ENCODE results near the gene TLCD5. TPM values are rescaled to one million over a fixed set of nuclear protein-coding genes. Genes with fewer than 3 reads are reported as not detected.
A peak's percentile ranks its signal among the peaks of the same experiment; 100 is the strongest.

TLCD5 gene
- total RNA-seq, 2 experiments from 2014 or later, result 1.0 to 1.6 TPM

DNA sequence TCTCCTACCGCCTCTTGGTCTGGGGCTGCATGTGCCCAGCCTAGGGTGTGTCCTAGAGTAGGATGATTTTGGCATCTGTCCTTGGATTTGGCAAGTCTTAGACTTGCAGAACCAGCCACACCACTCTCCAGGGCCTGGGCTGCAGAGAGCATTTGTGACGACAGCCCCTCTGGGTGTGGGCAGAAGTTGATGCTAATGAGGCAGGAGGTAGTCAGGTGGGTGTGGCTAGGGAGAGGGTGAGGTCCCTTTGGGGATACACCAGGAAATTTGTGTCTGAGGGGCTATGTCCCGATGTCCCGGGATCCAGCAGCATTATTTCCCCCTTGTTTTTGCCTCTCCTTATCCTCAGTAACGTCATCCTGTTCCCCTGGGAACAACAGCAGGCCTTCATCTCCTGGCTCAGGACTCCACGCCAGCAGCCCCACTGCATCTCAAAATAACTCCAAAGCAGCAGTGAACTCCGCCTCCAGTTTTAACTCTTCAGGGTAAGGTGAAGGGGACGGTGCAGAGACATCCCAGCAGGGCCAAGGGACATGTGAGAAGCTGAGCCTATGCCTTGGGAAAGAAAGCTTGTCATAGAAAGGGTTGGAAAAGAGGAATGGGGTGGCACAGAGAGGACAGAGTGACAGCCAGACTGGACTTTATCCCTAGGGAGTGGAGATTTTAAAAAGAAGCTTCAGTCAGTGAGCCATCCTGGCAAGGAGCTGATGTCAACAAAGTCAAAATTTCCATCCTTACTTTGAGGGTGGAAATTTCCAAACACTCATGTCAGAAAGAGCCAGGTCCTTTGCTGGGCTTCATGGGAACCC, 8.0 kb upstream of the TLCD5 start:
- Mint-ChIP-seq H3K27me3 (peaks cover 26% of the 10 kb centered on the region), H3K9me3 (no peaks in the 10 kb centered on the region), H3K4me1 (ENCODE audit: low read depth) (no peaks in the 10 kb centered on the region), H3K27ac (no peak overlapping the region), H3K4me3 (no peak overlapping the region), H3K36me3 (no peaks in the 10 kb centered on the region)
- intact Hi-C loops (cut with micrococcal nuclease), result no loop called here
- DNase-seq, result no peak
- CTCF ChIA-PET, result interaction anchor here (1.3 to 2.4 kb wide), 3 partner anchors 13 to 18 kb away, joined by 3 to 11 read pairs (median 3); no protein-coding TSS in a partner anchor
- POLR2A ChIA-PET, result no interaction called here

DNA sequence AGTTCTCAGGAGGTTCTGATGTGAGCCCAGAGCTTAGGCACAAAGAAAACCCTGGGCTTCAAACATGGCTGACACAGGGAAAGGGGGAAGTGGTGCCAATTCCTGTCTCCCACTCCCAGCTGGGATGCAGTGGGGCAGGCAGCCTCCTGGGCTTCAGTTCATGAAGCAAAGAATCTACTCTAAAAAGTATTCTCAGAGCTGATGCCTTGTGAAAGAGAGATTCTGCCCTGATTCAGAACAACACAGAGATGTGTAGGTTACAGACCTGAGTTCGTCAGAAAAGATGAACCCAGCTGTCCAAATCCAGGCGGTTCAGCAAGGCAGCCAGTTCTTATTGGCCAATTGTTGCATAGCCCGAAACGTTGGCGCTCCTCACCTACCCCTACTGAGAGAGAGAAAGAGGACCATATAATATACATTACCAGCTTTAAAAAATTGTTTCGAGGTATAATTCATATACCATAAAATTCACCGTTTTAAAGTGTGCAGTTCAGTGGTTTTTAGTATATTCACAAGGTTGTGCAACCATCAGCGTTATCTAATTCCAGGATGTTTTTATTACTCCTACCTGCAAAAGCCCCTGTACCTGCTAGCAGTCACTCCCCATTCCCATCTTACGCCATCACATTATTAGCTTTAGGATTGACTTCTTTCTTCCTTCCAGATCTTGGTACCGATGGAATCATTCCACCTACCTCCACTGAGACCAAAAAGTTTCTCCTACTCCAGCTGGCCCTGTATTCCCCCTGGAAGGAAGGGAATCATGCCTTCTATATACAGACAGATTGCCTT, 7.2 kb upstream of the TLCD5 start:
- Mint-ChIP-seq H3K4me1 (ENCODE audit: low read depth) (no peaks in the 10 kb centered on the region), H3K4me3 (no peak overlapping the region), H3K36me3 (no peaks in the 10 kb centered on the region), H3K9me3 (no peaks in the 10 kb centered on the region), H3K27ac (no peak overlapping the region), H3K27me3 (peaks cover 29% of the 10 kb centered on the region)
- no peak for DNase-seq
- POLR2A ChIA-PET, result no interaction called here
- intact Hi-C loops (cut with micrococcal nuclease), result no loop called here
- CTCF ChIA-PET, result interaction anchor here (1.3 to 2.4 kb wide), 3 partner anchors 14 to 17 kb away, joined by 3 to 11 read pairs (median 3); no protein-coding TSS in a partner anchor

DNA sequence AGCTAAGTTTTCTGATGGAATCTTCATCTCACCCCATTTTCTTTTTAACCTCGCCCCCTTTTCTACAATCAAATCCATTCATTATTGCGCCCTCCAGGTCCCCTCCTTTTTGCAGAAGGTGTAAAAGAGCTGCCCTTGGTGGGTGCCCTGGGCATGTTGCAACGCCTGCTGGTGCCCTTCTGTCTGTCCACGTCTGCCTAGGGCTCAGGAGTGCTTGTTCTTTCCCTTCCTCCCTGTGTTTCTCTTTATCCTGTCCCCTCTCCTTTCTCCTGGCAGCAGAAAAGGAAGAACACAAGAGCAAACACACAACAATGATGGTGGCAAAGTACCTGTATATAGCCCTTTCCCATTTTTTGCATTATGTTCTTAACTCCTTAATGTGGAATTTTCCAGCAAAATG, 6.2 kb upstream of the TLCD5 start:
- CTCF ChIA-PET, result no interaction called here
- intact Hi-C loops (cut with micrococcal nuclease), result no loop called here
- POLR2A ChIA-PET, result no interaction called here

DNA sequence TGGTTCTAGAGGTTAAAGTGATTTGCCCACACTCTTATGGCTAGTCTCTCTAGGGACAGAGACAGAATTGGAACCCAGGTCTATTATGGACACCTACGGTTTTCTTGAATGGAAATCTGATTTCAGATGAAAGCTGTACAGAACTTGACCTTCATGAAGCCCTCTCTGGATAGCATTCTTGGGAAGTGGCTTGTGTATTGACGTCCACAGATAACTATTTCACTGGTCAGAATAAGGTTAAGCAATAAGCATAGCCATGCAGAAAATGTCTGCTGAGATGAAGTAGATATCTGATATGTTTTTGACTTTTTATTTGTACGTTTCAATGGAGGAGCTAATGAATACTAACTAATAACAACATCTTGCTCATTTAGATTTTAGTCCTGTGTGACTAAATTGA, 1.1 kb downstream of the TLCD5 start:
- peaks cover 38% of the 10 kb centered on the region for H3K27me3 Mint-ChIP-seq
- H3K36me3 Mint-ChIP-seq, result no peaks in the 10 kb centered on the region
- H3K4me3 Mint-ChIP-seq, result peak overlapping the region; percentile 68
- ChIA-PET POLR2A (no interaction called here), CTCF (interaction anchor here (1.0 to 1.2 kb wide), 2 partner anchors 9 to 13 kb away, joined by 5 read pairs; no protein-coding TSS in a partner anchor)
- H3K9me3 Mint-ChIP-seq, result no peaks in the 10 kb centered on the region
- intact Hi-C loops (cut with micrococcal nuclease), result no loop called here
- H3K4me1 Mint-ChIP-seq (ENCODE audit: low read depth), result peaks cover 19% of the 10 kb centered on the region
- DNase-seq, result no peak
- no peak overlapping the region for H3K27ac Mint-ChIP-seq

More for the DNA sequence above, 6.2 kb upstream of the TLCD5 start:
- H3K4me1 Mint-ChIP-seq (ENCODE audit: low read depth), result no peaks in the 10 kb centered on the region
- no peak for DNase-seq
- H3K27me3 Mint-ChIP-seq, result peaks cover 33% of the 10 kb centered on the region
- no peaks in the 10 kb centered on the region for H3K36me3 Mint-ChIP-seq
- no peak overlapping the region for H3K27ac Mint-ChIP-seq
- no peak overlapping the region for H3K4me3 Mint-ChIP-seq
- no peaks in the 10 kb centered on the region for H3K9me3 Mint-ChIP-seq

DNA sequence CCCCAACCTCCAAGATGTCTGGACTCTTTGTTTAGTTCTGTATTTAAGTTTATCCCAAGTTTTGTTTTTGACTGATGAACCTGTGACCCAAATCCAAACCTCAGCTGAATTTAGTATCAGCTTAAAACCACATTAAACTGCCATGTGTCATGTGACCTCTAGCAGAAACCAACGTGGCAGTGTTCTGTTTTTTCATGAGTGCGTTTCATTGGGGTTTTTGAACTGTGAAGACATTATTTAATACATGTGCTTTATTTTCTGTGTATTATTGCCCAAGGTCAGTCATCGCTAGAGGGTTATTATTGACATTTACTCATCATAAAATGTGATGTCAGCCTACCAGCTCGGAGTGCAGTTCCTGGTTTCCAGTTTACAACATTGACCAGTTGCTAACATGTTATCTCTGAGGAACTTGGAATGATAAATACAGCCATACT, 1.8 kb downstream of the TLCD5 start:
- ChIA-PET CTCF (interaction anchor here (1.0 to 1.2 kb wide), 2 partner anchors 8 to 13 kb away, joined by 5 read pairs; no protein-coding TSS in a partner anchor), POLR2A (no interaction called here)
- no peak overlapping the region for H3K27ac Mint-ChIP-seq
- no peaks in the 10 kb centered on the region for H3K36me3 Mint-ChIP-seq
- no peak for DNase-seq
- no peaks in the 10 kb centered on the region for H3K9me3 Mint-ChIP-seq
- intact Hi-C loops (cut with micrococcal nuclease), result no loop called here
- no peak overlapping the region for H3K4me3 Mint-ChIP-seq
- peaks cover 19% of the 10 kb centered on the region for H3K4me1 Mint-ChIP-seq (ENCODE audit: low read depth)
- H3K27me3 Mint-ChIP-seq, result peaks cover 40% of the 10 kb centered on the region

DNA sequence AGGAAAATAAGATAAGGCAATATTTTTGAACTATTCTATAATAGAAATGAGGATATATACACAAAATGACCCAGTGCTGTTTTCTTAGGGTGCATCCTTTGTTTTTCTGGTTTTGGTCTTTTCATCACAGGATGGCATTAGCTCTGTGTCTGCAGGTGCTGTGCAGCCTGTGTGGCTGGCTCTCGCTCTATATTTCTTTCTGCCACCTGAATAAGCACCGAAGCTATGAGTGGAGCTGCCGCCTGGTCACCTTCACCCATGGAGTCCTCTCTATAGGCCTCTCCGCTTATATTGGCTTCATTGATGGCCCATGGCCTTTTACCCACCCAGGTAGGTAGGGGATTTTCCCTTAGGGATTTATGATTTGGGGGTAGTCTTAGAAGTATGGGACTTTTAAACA, 2.2 kb downstream of the TLCD5 start:
- Mint-ChIP-seq H3K27me3 (peaks cover 37% of the 10 kb centered on the region), H3K9me3 (no peaks in the 10 kb centered on the region), H3K27ac (no peak overlapping the region), H3K4me1 (ENCODE audit: low read depth) (peaks cover 19% of the 10 kb centered on the region), H3K36me3 (no peaks in the 10 kb centered on the region), H3K4me3 (no peak overlapping the region)
- no peak for DNase-seq
- POLR2A ChIA-PET, result no interaction called here
- CTCF ChIA-PET, result interaction anchor here (1.2 kb wide), 1 partner anchor 12 kb away, joined by 5 read pairs; no protein-coding TSS in a partner anchor
- intact Hi-C loops (cut with micrococcal nuclease), result no loop called here

DNA sequence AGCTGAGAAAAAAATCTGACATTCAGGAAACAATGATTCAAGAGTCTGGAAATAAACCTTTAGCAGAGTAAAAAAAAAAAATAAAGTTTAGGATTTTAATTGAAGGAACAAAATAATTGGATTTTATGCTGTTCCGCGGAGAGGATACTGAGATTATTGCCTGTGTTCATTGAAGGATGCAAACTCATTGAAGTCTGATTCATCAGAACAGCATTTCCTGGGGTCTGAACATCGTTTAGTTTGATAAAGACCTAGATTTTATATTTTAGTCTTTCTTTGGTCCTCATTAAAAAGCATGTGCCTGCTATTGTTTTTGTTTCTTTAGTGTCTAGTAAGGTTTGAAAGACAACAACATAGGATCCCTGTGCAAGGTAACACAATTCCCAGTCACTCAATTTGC, 4.5 kb downstream of the TLCD5 start:
- no peak overlapping the region for H3K4me3 Mint-ChIP-seq
- H3K4me1 Mint-ChIP-seq (ENCODE audit: low read depth), result peaks cover 19% of the 10 kb centered on the region
- no peak for DNase-seq
- H3K27ac Mint-ChIP-seq, result no peak overlapping the region
- no peaks in the 10 kb centered on the region for H3K9me3 Mint-ChIP-seq
- intact Hi-C loops (cut with micrococcal nuclease), result no loop called here
- no peaks in the 10 kb centered on the region for H3K36me3 Mint-ChIP-seq
- H3K27me3 Mint-ChIP-seq, result peaks cover 28% of the 10 kb centered on the region
- CTCF ChIA-PET, result no interaction called here
- POLR2A ChIA-PET, result no interaction called here

DNA sequence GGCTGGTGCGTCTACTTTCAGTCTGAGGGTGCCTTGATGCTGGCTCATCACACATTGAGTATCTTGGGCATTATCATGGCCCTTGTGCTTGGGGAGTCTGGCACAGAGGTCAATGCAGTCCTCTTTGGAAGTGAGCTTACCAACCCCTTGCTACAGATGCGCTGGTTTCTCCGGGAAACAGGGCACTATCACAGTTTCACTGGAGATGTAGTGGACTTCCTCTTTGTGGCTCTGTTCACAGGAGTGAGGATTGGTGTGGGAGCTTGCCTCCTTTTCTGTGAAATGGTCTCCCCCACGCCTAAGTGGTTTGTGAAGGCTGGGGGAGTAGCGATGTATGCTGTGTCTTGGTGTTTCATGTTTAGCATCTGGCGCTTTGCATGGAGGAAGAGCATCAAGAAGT, 4.9 kb downstream of the TLCD5 start:
- Mint-ChIP-seq H3K27ac (no peak overlapping the region), H3K4me1 (ENCODE audit: low read depth) (peaks cover 18% of the 10 kb centered on the region), H3K27me3 (peaks cover 26% of the 10 kb centered on the region), H3K4me3 (no peak overlapping the region), H3K36me3 (no peaks in the 10 kb centered on the region), H3K9me3 (no peaks in the 10 kb centered on the region)
- intact Hi-C loops (cut with micrococcal nuclease), result loop anchor here (10.0 kb wide), 3 partner anchors 175 to 865 kb away; no protein-coding TSS in a partner anchor
- no peak for DNase-seq
- CTCF ChIA-PET, result no interaction called here
- POLR2A ChIA-PET, result no interaction called here

DNA sequence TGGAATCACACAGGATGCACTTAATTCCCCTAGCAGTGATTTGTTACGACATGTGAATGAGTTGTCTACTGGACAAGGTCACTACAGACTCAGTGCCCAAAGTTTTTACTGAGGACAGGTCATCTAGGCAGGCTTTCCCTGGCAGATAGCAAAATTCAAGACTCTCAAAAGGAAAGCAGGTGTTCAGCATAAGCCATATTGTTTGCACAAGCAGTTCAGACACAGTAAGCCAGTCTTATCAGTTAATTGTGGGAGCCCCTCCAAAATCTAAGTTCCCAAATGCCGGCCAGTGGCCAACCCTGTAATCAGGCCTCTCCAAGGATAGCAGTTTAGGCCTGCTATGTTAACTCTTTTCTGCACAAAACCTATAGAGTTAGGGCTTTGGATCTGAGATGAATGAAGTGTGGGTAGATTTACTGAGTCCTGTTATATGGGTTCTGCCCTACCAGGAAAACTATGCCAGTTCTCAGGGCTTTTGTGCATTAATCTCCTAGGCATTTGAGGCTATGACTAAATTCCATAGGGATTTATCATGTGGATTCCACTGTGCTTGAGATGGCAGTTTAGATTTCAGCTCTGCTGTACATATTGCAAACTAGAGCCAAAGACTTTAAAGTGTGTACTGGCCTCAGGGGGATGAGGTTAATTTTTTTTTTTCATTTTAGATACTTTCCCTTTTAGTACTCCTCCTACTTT, 6.3 kb downstream of the TLCD5 start:
- intact Hi-C loops (cut with micrococcal nuclease), result loop anchor here (10.0 kb wide), 3 partner anchors 173 to 863 kb away; no protein-coding TSS in a partner anchor
- DNase-seq, result no peak
- ChIA-PET POLR2A (no interaction called here), CTCF (interaction anchor here (1.8 kb wide), 1 partner anchor 354 kb away, joined by 7 read pairs; no protein-coding TSS in a partner anchor)
- H3K27ac Mint-ChIP-seq, result no peak overlapping the region
- no peaks in the 10 kb centered on the region for H3K9me3 Mint-ChIP-seq
- no peaks in the 10 kb centered on the region for H3K36me3 Mint-ChIP-seq
- peaks cover 18% of the 10 kb centered on the region for H3K27me3 Mint-ChIP-seq
- H3K4me3 Mint-ChIP-seq, result no peak overlapping the region
- peaks cover 12% of the 10 kb centered on the region for H3K4me1 Mint-ChIP-seq (ENCODE audit: low read depth)

DNA sequence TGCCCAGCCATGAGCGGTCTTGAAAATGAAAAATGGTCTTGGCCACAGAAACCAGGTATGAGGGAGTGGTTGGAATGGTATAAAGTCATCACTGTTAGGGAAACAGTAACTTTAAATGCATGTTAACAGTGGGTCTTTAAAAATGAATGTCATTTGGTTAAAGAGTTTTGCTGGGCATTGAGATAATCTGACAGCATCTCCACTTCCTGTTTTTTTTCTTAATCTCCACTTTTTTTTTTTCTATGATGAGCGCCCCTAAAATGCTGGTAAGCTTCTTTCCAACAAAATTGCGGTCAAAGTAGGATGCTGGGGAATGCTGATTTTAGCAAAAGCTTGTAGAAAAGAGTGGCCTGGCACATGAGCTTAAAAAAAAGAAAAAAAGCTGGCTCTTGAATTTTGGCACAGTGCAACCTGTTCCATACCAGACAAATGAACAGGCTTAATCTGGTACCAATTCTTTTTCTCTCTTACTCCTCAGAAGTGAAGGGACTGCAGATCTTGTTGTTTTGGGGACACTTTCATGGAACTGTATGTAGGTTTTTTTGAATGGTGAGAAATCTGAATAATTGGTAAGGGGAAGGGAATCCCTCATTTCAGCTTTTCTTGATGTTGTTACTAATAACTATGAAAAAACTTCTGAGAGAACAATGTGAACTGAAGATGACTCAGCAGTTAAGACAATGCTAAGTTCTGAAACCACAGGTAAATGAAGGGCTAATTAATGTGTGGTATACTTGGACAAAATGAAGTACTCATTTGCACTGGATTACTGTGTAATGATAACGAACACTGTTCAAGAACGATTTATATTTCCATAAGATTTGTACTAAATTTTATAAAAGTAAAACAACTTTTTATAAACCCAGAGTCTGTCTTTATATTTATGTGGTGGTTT, 8.0 kb downstream of the TLCD5 start:
- no peaks in the 10 kb centered on the region for H3K9me3 Mint-ChIP-seq
- no peak overlapping the region for H3K4me3 Mint-ChIP-seq
- ChIA-PET POLR2A (no interaction called here), CTCF (interaction anchor here (1.8 to 2.2 kb wide), 2 partner anchors 84 to 352 kb away, joined by 4 to 7 read pairs; no protein-coding TSS in a partner anchor)
- H3K4me1 Mint-ChIP-seq (ENCODE audit: low read depth), result peaks cover 16% of the 10 kb centered on the region
- H3K27me3 Mint-ChIP-seq, result peaks cover 24% of the 10 kb centered on the region
- peaks cover 6% of the 10 kb centered on the region for H3K36me3 Mint-ChIP-seq
- H3K27ac Mint-ChIP-seq, result no peak overlapping the region
- intact Hi-C loops (cut with micrococcal nuclease), result loop anchor here (10.0 kb wide), 3 partner anchors 172 to 862 kb away; no protein-coding TSS in a partner anchor
- DNase-seq, result no peak

DNA sequence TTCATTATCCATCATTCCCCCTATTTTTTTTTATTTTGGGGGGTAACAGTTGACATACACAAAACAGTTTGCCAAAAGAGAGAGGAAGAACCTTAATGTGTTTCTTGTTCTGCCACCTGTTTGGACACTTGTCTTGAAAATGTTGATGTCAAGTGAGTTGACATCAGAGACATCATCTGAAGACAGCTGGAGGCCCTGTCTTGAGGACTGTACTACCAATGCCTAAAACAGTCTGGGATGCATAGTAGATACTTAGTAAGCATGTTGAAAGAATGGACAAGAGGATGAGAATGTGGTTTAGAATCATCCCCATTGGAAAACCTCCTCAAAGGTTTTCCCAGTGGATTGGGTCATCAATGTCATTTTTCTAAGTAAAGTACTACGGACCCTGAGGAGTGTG, 8.7 kb downstream of the TLCD5 start:
- Mint-ChIP-seq H3K4me3 (no peak overlapping the region), H3K36me3 (peaks cover 6% of the 10 kb centered on the region), H3K9me3 (no peaks in the 10 kb centered on the region), H3K27me3 (peaks cover 29% of the 10 kb centered on the region), H3K27ac (no peak overlapping the region), H3K4me1 (ENCODE audit: low read depth) (peaks cover 21% of the 10 kb centered on the region)
- ChIA-PET CTCF (interaction anchor here (0.6 to 2.9 kb wide), 6 partner anchors 10 to 1802 kb away, joined by 3 to 31 read pairs (median 8); no protein-coding TSS in a partner anchor), POLR2A (no interaction called here)
- no peak for DNase-seq
- intact Hi-C loops (cut with micrococcal nuclease), result loop anchor here (10.0 kb wide), 3 partner anchors 171 to 861 kb away; no protein-coding TSS in a partner anchor

Measured in activated CD4-positive, alpha-beta memory T cell treated with anti-CD3 and anti-CD28 coated beads for 36 hours (primary cell).